Measurements from ENCODE around the gene CC2D1B. TPM values are rescaled to one million over a fixed set of nuclear protein-coding genes. Genes with fewer than 3 reads are reported as not detected.
A peak's percentile ranks its signal among the peaks of the same experiment; 100 is the strongest.

The CC2D1B gene, protein sequence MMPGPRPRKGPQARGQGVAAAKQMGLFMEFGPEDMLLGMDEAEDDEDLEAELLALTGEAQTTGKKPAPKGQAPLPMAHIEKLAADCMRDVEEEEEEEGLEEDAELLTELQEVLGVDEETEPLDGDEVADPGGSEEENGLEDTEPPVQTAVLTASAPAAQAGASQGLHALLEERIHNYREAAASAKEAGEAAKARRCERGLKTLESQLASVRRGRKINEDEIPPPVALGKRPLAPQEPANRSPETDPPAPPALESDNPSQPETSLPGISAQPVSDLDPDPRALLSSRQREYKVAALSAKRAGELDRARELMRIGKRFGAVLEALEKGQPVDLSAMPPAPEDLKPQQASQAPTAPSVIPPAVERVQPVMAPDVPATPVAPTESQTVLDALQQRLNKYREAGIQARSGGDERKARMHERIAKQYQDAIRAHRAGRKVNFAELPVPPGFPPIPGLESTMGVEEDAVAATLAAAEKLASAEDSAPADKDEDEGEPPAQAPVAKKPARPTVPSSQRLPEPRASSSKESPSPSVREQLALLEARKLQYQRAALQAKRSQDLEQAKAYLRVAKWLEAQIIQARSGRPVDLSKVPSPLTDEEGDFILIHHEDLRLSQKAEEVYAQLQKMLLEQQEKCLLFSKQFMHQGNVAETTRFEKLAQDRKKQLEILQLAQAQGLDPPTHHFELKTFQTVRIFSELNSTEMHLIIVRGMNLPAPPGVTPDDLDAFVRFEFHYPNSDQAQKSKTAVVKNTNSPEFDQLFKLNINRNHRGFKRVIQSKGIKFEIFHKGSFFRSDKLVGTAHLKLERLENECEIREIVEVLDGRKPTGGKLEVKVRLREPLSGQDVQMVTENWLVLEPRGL
- 43.1 TPM for total RNA-seq (ENCODE audit: unreplicated experiment)
- long read RNA-seq, partial matches to known transcripts: 1 of 9 reads
- long read RNA-seq, other reads (novel, unspliced or antisense): 4 of 9 reads

DNA sequence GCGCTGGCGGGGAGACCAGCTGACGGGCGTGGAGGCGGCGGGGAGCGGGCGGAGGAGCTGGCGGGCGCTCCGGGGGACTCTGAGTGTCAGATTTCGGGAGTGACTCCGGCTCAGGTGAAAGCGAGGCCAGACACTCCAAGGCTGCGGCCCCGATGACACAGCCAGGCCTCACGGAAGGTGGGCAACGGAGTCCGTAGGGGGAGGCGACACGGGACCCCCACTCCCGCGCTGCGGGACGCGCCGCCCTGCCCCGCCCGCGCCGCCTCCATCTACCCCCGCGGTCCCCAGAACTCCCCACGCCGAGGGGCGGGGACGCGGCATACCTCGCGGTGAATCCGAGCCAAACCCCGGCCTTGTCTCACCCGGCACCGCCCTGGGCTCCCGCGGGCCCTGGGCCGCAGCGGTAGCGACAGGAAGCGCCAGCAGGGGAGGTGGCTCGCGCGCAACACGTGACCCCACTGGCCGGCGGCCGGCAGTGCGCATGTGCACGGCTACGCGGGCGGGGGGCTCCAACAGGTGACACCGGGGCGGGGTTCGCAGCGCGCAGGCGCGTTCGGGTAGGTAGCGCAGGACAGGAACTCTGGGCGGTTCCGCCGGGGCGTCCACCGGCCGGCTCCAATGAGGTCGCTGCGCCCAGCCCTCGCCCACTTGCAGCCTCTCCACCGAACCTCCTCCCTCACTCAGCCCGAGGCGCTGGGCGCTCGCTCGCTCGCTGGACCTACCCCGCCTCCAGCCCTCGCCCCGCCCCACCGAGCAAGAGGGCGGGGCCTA is at the start of gene CC2D1B:
Gene CC2D1B, minus strand, starts transcription at position 460 of the 771 bp plus-strand sequence. CDS start 1,585 bp downstream, outside the sequence.
- H3K4me3 Mint-ChIP-seq (ENCODE audit: unreplicated experiment): peak within 1 kb of the TSS; percentile 99
- peak within 1 kb of the TSS; percentile 99 for H3K27ac Mint-ChIP-seq (ENCODE audit: unreplicated experiment)
- TF ChIP-seq, protein P1, sequence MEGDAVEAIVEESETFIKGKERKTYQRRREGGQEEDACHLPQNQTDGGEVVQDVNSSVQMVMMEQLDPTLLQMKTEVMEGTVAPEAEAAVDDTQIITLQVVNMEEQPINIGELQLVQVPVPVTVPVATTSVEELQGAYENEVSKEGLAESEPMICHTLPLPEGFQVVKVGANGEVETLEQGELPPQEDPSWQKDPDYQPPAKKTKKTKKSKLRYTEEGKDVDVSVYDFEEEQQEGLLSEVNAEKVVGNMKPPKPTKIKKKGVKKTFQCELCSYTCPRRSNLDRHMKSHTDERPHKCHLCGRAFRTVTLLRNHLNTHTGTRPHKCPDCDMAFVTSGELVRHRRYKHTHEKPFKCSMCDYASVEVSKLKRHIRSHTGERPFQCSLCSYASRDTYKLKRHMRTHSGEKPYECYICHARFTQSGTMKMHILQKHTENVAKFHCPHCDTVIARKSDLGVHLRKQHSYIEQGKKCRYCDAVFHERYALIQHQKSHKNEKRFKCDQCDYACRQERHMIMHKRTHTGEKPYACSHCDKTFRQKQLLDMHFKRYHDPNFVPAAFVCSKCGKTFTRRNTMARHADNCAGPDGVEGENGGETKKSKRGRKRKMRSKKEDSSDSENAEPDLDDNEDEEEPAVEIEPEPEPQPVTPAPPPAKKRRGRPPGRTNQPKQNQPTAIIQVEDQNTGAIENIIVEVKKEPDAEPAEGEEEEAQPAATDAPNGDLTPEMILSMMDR (IDR thresholded peaks at IDR 0.05; ENCODE audit: unreplicated experiment): no peak
- peak; percentile 100 for DNase-seq (ENCODE audit: low spot score)
- H3K36me3 Mint-ChIP-seq (ENCODE audit: low read depth, unreplicated experiment): peaks cover 24% of the 10 kb centered on the region
- H3K4me1 Mint-ChIP-seq (ENCODE audit: unreplicated experiment): peaks cover 25% of the 10 kb centered on the region
- peaks cover 19% of the 10 kb centered on the region for H3K27me3 Mint-ChIP-seq (ENCODE audit: unreplicated experiment)
- H3K9me3 Mint-ChIP-seq (ENCODE audit: unreplicated experiment): no peaks in the 10 kb centered on the region

DNA sequence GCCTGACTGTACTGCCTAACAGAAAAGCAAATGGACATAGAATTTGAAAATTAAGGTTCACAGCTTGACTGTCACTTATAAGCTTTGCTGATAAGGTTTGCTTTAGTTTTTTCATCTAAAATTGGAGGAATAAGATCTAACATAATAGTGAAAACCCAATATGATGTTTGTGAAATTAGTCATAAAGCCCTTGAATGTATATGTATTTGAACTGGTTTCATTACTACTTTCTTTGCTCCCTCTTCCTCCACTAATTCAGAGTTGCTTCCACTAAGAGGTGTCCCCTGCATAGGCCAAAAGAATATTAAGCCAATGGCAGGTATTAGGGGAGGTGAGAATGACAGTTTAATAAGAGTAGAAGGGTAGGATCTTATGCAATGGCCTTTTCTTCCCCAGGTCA is 48.9 kb upstream of the CC2D1B start:
- H3K4me3 Mint-ChIP-seq (ENCODE audit: unreplicated experiment): no peak overlapping the region
- H3K4me1 Mint-ChIP-seq (ENCODE audit: unreplicated experiment): no peaks in the 10 kb centered on the region
- H3K9me3 Mint-ChIP-seq (ENCODE audit: unreplicated experiment): no peaks in the 10 kb centered on the region
- H3K27ac Mint-ChIP-seq (ENCODE audit: unreplicated experiment): no peak overlapping the region
- TF ChIP-seq, protein P1 (IDR thresholded peaks at IDR 0.05; ENCODE audit: unreplicated experiment): no peak
- H3K36me3 Mint-ChIP-seq (ENCODE audit: low read depth, unreplicated experiment): peaks cover 37% of the 10 kb centered on the region
- peaks cover 2% of the 10 kb centered on the region for H3K27me3 Mint-ChIP-seq (ENCODE audit: unreplicated experiment)
- DNase-seq (ENCODE audit: low spot score): no peak

DNA sequence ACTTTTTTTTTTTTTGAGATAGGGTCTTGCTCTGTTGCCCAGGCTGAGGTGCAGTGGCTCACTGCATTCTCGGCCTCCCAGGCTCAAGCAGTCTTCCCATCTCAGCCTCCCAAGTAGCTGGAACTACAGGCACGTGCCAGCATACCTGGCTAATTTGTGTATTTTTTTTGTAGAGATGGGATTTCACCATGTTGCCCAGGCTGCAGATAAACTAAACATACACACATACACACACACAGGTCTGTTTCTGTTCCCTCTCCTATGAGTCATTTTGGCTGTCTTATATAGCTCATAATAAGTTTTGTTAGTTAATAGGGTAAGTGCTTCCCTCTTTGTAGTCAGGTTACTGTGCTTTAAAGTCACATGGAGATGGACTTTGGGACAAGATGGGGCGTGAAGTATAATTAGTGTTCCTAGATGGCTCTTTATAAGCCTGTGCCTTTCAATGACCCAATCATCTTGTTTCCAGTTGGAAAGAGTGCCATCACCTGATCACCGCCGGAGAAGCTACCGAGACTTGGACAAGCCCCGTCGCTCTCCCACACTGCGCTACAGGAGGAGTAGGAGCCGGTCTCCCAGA is 47.5 kb upstream of the CC2D1B start:
- Mint-ChIP-seq H3K9me3 (ENCODE audit: unreplicated experiment) (no peaks in the 10 kb centered on the region), H3K4me3 (ENCODE audit: unreplicated experiment) (no peak overlapping the region), H3K27ac (ENCODE audit: unreplicated experiment) (no peak overlapping the region), H3K36me3 (ENCODE audit: low read depth, unreplicated experiment) (peaks cover 43% of the 10 kb centered on the region), H3K27me3 (ENCODE audit: unreplicated experiment) (peaks cover 2% of the 10 kb centered on the region), H3K4me1 (ENCODE audit: unreplicated experiment) (no peaks in the 10 kb centered on the region)
- TF ChIP-seq, protein P1 (IDR thresholded peaks at IDR 0.05; ENCODE audit: unreplicated experiment): no peak
- DNase-seq (ENCODE audit: low spot score): no peak

DNA sequence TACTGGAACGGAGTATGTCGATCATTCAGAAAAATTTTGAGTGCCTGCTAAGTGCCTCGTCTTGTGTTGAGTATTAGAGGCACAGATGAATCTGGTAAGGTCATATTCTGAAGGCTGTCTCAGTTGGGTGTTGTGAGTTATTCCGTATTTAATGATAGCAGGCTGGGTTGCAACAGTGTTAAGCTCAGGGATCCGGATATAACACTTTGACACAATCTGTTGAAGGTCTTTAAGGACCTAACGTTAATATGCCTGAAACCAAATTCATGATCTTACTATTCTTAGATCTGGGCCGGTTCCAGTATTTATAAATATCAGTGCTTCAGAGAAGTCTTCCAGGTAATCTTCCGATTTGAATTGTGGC is 39.0 kb upstream of the CC2D1B start:
- no peak for DNase-seq (ENCODE audit: low spot score)
- peaks cover 21% of the 10 kb centered on the region for H3K4me1 Mint-ChIP-seq (ENCODE audit: unreplicated experiment)
- H3K27me3 Mint-ChIP-seq (ENCODE audit: unreplicated experiment): peaks cover 3% of the 10 kb centered on the region
- no peaks in the 10 kb centered on the region for H3K9me3 Mint-ChIP-seq (ENCODE audit: unreplicated experiment)
- H3K36me3 Mint-ChIP-seq (ENCODE audit: low read depth, unreplicated experiment): peaks cover 16% of the 10 kb centered on the region
- TF ChIP-seq, protein P1 (IDR thresholded peaks at IDR 0.05; ENCODE audit: unreplicated experiment): no peak
- H3K4me3 Mint-ChIP-seq (ENCODE audit: unreplicated experiment): peak overlapping the region; percentile 99
- H3K27ac Mint-ChIP-seq (ENCODE audit: unreplicated experiment): peak overlapping the region; percentile 99
